BLaER1 treated with 17β-estradiol and CSF1 and Interleukin-3, amounts not matched to agents 10 nM and 100 nM (cell line): ENCODE data around the gene SEMA4D.

Experiments used
- H3K27ac ChIP-seq, 11 experiments: shearing (Covaris generic); formaldehyde crosslinking; 2 replicates each; pipeline ENCODE4 v1.8.1; 2022
- H3K27me3 ChIP-seq, 11 experiments: shearing (Covaris generic); formaldehyde crosslinking; 2 replicates each; pipeline ENCODE4 v1.8.1; 2022
- H3K36me3 ChIP-seq, 11 experiments: shearing (Covaris generic); formaldehyde crosslinking; 2 replicates each; pipeline ENCODE4 v1.8.1; 2022
- H3K4me1 ChIP-seq, 10 experiments: shearing (Covaris generic); formaldehyde crosslinking; 2 replicates each; pipeline ENCODE4 v1.8.1; 2022
- H3K4me2 ChIP-seq, 11 experiments: shearing (Covaris generic); formaldehyde crosslinking; 2 replicates each; pipeline ENCODE4 v1.8.1; 2022
- H3K4me3 ChIP-seq, 10 experiments: shearing (Covaris generic); formaldehyde crosslinking; 2 replicates each; pipeline ENCODE4 v1.8.1; 2022
- H3K9ac ChIP-seq, 11 experiments: shearing (Covaris generic); formaldehyde crosslinking; 2 replicates each; pipeline ENCODE4 v1.8.1; 2022
- H3K9me3 ChIP-seq, 11 experiments: shearing (Covaris generic); formaldehyde crosslinking; replicated peaks in 1 of 11; 2 replicates each; pipeline ENCODE4 v1.8.1; 2022
- H4K20me1 ChIP-seq, 11 experiments: shearing (Covaris generic); formaldehyde crosslinking; 2 replicates each; pipeline ENCODE4 v1.8.1; 2022
- Cebpa-rat ChIP-seq, 11 experiments: shearing (Covaris generic); IDR thresholded peaks; 2 replicates each; pipeline ENCODE4 v1.8.1; 2022

The SEMA4D gene

DNA sequence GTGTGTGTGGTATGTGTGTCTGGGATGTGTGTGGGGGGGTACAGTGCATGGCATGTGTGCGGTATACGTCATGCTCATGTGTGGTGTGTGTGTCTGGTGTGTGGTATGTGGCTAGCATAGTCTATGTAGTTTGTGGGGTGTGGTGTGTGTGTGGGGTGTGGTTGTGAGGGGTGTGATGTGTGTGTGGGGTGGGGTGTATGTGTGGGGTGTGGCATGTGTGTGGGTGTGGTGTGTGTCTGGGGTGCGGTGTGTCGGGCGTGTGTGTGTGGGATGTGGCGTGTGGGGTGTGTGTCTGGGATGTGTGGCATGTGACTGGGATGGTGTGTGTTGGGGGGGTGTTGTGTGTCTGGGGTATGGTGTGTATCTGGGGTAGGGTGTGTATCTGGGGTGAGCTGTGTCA lies 127.3 kb downstream of the SEMA4D start:
- H3K27ac ChIP-seq, result no peak overlapping the region
- H3K9me3 ChIP-seq, result no peaks in the 10 kb centered on the region
- no peak for TF ChIP-seq Cebpa-rat (IDR thresholded peaks at IDR 0.05)
- H3K27me3 ChIP-seq, result no peaks in the 10 kb centered on the region
- H3K4me1 ChIP-seq, result peaks cover 27 to 41% (median 39%) of the 10 kb centered on the region in 10 experiments
- H3K9ac ChIP-seq, result no peak overlapping the region
- peaks cover 0 to 32% (median 0%) of the 10 kb centered on the region in 11 experiments; a peak in 6 of 22 replicates for H4K20me1 ChIP-seq
- no peak overlapping the region for H3K4me3 ChIP-seq
- H3K36me3 ChIP-seq, result no peaks in the 10 kb centered on the region
- H3K4me2 ChIP-seq, result no peak overlapping the region

- Histone ChIP-seq H3K4me2 (no peak overlapping the region), H3K36me3 (peaks cover 0 to 6% (median 0%) of the 10 kb centered on the region in 11 experiments; a peak in 3 of 22 replicates), H3K9ac (no peak overlapping the region), H4K20me1 (peaks cover 0 to 22% (median 0%) of the 10 kb centered on the region in 11 experiments; a peak in 4 of 22 replicates), H3K27ac (no peak overlapping the region), H3K4me1 (peaks cover 11 to 25% (median 23%) of the 10 kb centered on the region in 10 experiments), H3K9me3 (no peaks in the 10 kb centered on the region), H3K4me3 (no peak overlapping the region), H3K27me3 (no peaks in the 10 kb centered on the region)
- TF ChIP-seq Cebpa-rat (IDR thresholded peaks at IDR 0.05), result no peak
Measured at GRCh38 chr9:89368978-89369377, 128.9 kb downstream of the SEMA4D start.

DNA sequence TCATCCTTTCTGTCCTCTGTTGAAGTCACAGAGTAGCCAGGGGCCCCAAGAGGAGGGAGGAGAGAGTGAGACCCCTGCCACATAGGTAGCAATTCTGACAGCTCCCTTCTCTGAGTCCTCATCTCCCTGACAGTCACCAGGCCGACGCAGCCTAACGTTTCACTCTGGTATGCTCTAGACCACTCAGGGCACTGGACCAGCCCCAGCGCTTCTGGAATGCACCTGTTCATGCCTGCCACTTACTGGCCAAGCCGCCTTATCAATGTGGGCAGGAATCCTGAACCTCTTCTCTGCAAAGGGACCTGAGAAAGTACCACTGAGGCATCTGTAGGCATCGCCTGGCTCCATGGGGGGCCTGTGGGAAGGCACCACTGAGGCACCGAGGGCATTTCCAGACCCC lies 129.4 kb downstream of the SEMA4D start:
- H3K9me3 ChIP-seq, result no peaks in the 10 kb centered on the region
- H3K4me1 ChIP-seq, result peaks cover 7 to 21% (median 18%) of the 10 kb centered on the region in 10 experiments
- H4K20me1 ChIP-seq, result peaks cover 0 to 21% (median 0%) of the 10 kb centered on the region in 11 experiments; a peak in 4 of 22 replicates
- H3K9ac ChIP-seq, result no peak overlapping the region
- no peaks in the 10 kb centered on the region for H3K27me3 ChIP-seq
- no peak overlapping the region for H3K4me2 ChIP-seq
- peaks cover 0 to 10% (median under 1%) of the 10 kb centered on the region in 11 experiments; a peak in 6 of 22 replicates for H3K36me3 ChIP-seq
- H3K4me3 ChIP-seq, result no peak overlapping the region
- no peak overlapping the region for H3K27ac ChIP-seq
- TF ChIP-seq Cebpa-rat (IDR thresholded peaks at IDR 0.05), result no peak

DNA sequence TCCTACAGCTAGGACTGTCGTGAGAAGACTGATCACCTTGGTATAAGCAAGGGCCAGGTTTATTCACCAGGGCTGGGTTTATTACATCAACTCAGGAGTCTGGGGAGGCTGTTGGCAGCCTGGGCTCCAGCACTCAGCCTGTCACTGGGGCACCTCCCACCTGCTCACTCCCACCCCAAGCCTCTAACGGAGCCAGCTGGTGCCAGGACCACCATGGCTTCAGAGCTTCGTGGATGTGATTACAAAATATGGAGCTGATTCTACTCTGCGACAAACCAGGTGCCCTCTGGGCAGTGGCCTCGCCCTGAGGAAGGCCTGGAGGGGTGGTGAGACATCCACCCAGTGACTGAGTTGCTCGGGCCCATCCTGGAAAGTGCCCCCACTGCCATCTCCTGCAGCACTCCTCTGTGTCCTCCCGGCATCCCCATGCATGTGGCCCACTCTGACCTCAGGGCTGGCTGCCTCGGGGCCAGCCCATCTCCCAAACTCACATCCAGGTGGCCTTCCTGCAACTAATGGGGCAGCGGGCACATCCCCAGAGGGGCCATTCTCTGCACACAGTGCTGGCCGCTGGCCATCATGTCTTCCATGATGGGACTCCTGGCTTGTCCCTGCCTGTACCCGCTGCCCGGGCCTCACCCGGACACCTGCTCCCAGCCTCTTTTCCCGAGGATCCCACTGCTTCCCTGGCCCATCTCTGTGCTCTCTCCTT lies 130.0 kb downstream of the SEMA4D start:
- Histone ChIP-seq H3K9me3 (no peaks in the 10 kb centered on the region), H3K4me1 (peaks cover under 1 to 14% (median 12%) of the 10 kb centered on the region in 10 experiments; a peak in 15 of 20 replicates), H3K27ac (no peak overlapping the region), H3K9ac (no peak overlapping the region), H4K20me1 (peaks cover 0 to 20% (median 0%) of the 10 kb centered on the region in 11 experiments; a peak in 6 of 22 replicates), H3K4me2 (no peak overlapping the region; a peak in 1 of 22 replicates), H3K4me3 (no peak overlapping the region), H3K36me3 (peaks cover 0 to 16% (median 7%) of the 10 kb centered on the region in 11 experiments; a peak in 14 of 22 replicates), H3K27me3 (no peaks in the 10 kb centered on the region)
- no peak for TF ChIP-seq Cebpa-rat (IDR thresholded peaks at IDR 0.05)

DNA sequence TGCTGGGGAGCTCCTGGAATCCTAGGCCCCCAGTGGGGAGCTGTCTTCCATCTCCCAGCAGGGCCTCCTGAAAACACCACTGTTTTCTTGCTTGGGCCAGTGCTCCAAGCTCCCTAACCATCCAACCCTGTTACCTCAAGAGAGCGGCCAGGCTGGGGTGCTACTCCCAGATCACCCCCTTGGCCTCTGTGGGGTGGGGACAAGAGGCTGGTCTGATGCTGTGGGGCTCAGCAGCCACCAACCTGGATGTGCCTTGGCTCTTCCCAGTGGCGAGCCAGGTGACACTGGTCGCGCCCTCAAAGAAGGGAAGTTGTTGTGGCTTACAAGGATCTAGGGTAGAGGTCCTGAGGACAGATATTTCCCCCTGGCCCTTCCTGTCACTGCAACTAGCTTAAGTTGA lies 130.6 kb downstream of the SEMA4D start:
- H3K9ac ChIP-seq, result no peak overlapping the region
- TF ChIP-seq Cebpa-rat (IDR thresholded peaks at IDR 0.05), result no peak

DNA sequence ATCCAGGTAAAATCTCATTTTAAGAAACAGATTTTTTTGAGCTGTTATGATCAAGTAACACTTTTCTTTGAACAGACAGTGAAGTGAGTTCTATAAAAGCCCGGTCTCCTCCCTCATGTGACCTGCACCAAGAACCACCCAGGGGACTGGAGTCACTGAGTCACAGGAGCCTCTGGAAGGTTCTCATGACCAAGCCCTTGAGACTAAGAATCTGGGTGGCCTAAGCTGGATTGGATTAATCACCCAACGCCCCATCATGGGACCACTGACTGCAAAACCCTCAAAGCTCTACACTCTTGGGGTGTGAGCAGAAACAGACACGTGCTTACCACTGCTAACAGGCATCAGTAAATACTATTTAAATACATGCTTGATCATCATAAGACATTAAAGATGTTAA lies 131.2 kb downstream of the SEMA4D start:
- no peak overlapping the region for H3K4me3 ChIP-seq
- H3K4me2 ChIP-seq, result no peak overlapping the region; a peak in 1 of 22 replicates
- no peak for TF ChIP-seq Cebpa-rat (IDR thresholded peaks at IDR 0.05)
- peaks cover 11 to 28% (median 17%) of the 10 kb centered on the region in 11 experiments for H3K36me3 ChIP-seq
- peaks cover 0 to 9% (median 7%) of the 10 kb centered on the region in 10 experiments; a peak in 6 of 20 replicates for H3K4me1 ChIP-seq
- no peak overlapping the region for H3K9ac ChIP-seq
- H3K27ac ChIP-seq, result no peak overlapping the region
- peaks cover 0 to 24% (median 0%) of the 10 kb centered on the region in 11 experiments; a peak in 5 of 22 replicates for H4K20me1 ChIP-seq
- H3K27me3 ChIP-seq, result no peaks in the 10 kb centered on the region
- no peaks in the 10 kb centered on the region for H3K9me3 ChIP-seq

More for the DNA sequence above, 130.6 kb downstream of the SEMA4D start:
- Histone ChIP-seq H3K27ac (no peak overlapping the region), H4K20me1 (peaks cover 0 to 19% (median 0%) of the 10 kb centered on the region in 11 experiments; a peak in 6 of 22 replicates), H3K27me3 (no peaks in the 10 kb centered on the region), H3K4me3 (no peak overlapping the region), H3K4me1 (peaks cover 0 to 9% (median 7%) of the 10 kb centered on the region in 10 experiments; a peak in 7 of 20 replicates), H3K36me3 (peaks cover 5 to 22% (median 11%) of the 10 kb centered on the region in 11 experiments; a peak in 20 of 22 replicates), H3K4me2 (no peak overlapping the region; a peak in 2 of 22 replicates), H3K9me3 (no peaks in the 10 kb centered on the region)

- peaks cover 0 to 26% (median 4%) of the 10 kb centered on the region in 11 experiments; a peak in 6 of 22 replicates for H4K20me1 ChIP-seq
- H3K9me3 ChIP-seq, result no peaks in the 10 kb centered on the region
- H3K4me3 ChIP-seq, result no peak overlapping the region
- H3K9ac ChIP-seq, result no peak overlapping the region
- TF ChIP-seq Cebpa-rat (IDR thresholded peaks at IDR 0.05), result no peak
- peaks cover 0 to 9% (median 7%) of the 10 kb centered on the region in 10 experiments; a peak in 6 of 20 replicates for H3K4me1 ChIP-seq
- H3K27ac ChIP-seq, result no peak overlapping the region
- H3K27me3 ChIP-seq, result no peaks in the 10 kb centered on the region
- peaks cover 22 to 40% (median 29%) of the 10 kb centered on the region in 11 experiments for H3K36me3 ChIP-seq
- H3K4me2 ChIP-seq, result no peak overlapping the region
Measured at GRCh38 chr9:89365532-89365912, 132.4 kb downstream of the SEMA4D start.

DNA sequence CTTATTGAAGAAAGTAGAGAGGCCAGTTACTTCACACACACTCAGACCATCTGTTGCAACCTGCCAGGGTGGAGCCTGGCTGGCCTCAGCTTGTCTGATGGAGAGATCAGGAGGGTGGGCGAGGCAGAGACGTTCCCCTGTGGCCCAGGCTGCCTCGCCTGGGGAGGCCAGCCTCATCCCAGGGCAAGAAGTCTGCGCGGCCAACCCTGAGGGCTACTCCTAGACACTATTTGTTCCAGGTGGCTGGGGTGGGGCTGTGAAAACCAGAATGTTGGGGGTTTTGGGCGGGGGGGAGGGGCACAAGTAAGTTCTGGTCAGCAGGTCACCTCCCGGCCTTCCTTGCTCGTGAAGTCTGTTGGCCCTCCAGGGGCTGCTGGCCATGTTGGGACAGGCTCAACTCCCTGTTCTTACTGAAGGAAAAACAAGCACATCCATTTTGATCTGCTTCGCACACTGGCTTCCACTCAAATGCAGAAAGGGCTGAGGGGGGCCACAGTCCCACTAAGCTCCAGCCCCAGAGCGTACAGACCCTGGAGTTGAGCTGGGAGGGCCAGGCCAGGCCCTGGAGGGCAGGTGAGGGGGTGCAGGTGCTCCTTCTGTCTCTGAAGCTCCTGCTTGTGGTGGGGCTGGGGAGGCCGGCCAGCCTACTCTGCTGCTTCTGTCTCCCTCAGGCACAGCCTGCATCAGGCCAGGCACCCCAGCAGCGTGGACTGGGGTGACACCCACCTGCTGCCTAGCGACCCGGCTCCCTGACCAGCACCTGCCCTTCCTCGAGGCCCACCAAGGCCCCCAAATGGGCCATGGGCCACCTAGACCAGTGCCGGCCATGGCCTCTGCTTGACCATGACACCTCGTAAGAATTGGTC lies 133.0 kb downstream of the SEMA4D start:
- no peak overlapping the region; a peak in 1 of 22 replicates for H3K27ac ChIP-seq

More for the DNA sequence above, 133.0 kb downstream of the SEMA4D start:
- H3K4me3 ChIP-seq, result no peak overlapping the region
- H3K4me2 ChIP-seq, result no peak overlapping the region
- TF ChIP-seq Cebpa-rat (IDR thresholded peaks at IDR 0.05), result no peak
- H3K36me3 ChIP-seq, result peaks cover 29 to 46% (median 35%) of the 10 kb centered on the region in 11 experiments
- H3K27me3 ChIP-seq, result no peaks in the 10 kb centered on the region
- no peaks in the 10 kb centered on the region for H3K9me3 ChIP-seq
- peaks cover 0 to 28% (median 4%) of the 10 kb centered on the region in 11 experiments; a peak in 6 of 22 replicates for H4K20me1 ChIP-seq
- no peak overlapping the region for H3K9ac ChIP-seq
- H3K4me1 ChIP-seq, result peaks cover 0 to 9% (median 7%) of the 10 kb centered on the region in 10 experiments; a peak in 6 of 20 replicates
